Spleen (tissue), 11 donors: ENCODE measurements around the gene GRIA1. TPM values are rescaled to one million over a fixed set of nuclear protein-coding genes. Genes with fewer than 3 reads are reported as not detected.

Experiments used
- DNase-seq: peaks from one replicate; pipeline ENCODE4 v3.0.0-alpha.2; 2020
- H3K27ac ChIP-seq, 8 donors: fragments of 200-600 bp; sonication (generic) in 7 of 8; 1 replicate in 4 of 8; 2 replicates in 4 of 8; pipeline versions ENCODE4 v1.5.0 to v1.8.0; 2016 to 2021; ENCODE audit warnings: inconsistent platforms in 4 of 8, mild to moderate bottlenecking in 4 of 8, moderate library complexity in 1 of 8
- H3K27me3 ChIP-seq, 7 donors: fragments of 200-600 bp; sonication (generic) in 6 of 7; replicated peaks in 1 of 7; 1 replicate in 4 of 7; 2 replicates in 3 of 7; pipeline versions ENCODE4 v1.5.0 to v1.8.0; 2016 to 2021; ENCODE audit warnings: inconsistent platforms in 3 of 7, mild to moderate bottlenecking in 1 of 7
- H3K36me3 ChIP-seq, 6 donors: fragments of 200-600 bp; sonication (generic) in 5 of 6; 1 replicate in 4 of 6; 2 replicates in 2 of 6; pipeline versions ENCODE4 v1.5.0 to v1.8.0; 2016 to 2021; ENCODE audit warnings: inconsistent platforms in 2 of 6
- H3K4me1 ChIP-seq, 6 donors: fragments of 200-600 bp; sonication (generic) in 5 of 6; 1 replicate in 3 of 6; 2 replicates in 3 of 6; pipeline versions ENCODE4 v1.5.0 to v1.8.0; 2016 to 2021; ENCODE audit warnings: inconsistent platforms in 3 of 6
- H3K4me3 ChIP-seq, 8 donors: fragments of 200-600 bp; sonication (generic) in 7 of 8; 1 replicate in 4 of 8; 2 replicates in 4 of 8; pipeline versions ENCODE4 v1.5.0 to v1.8.0; 2016 to 2021; ENCODE audit warnings: inconsistent platforms in 4 of 8, mild to moderate bottlenecking in 4 of 8, moderate library complexity in 2 of 8
- H3K9me3 ChIP-seq, 8 donors: fragments of 200-600 bp; sonication (generic) in 7 of 8; 1 replicate in 4 of 8; 2 replicates in 4 of 8; pipeline versions ENCODE4 v1.5.0 to v1.8.0; 2016 to 2021; ENCODE audit warnings: inconsistent platforms in 4 of 8
- POLR2A ChIP-seq, 3 donors: fragments of 450-650 bp; IDR thresholded peaks; one replicate each; pipeline ENCODE4 v1.5.1; 2017; ENCODE audit warnings: antibody characterized with exemption in 3 of 3, mild to moderate bottlenecking in 1 of 3
- POLR2AphosphoS5 ChIP-seq, 3 donors: sonication (generic); formaldehyde crosslinking; IDR thresholded peaks; one replicate each; pipeline ENCODE4 v1.5.1; 2017; ENCODE audit warnings: antibody characterized with exemption in 3 of 3
- WGBS, 5 donors: extraction: QIAGEN DNeasy Blood & Tissue Kit in 3 of 5; methylation state at CpG; one replicate each; pipeline versions ENCODE4 v1.1.5 to v1.1.7; 2013 to 2018; 5-methylcytosine and 5-hydroxymethylcytosine counted together
- intact Hi-C: fragments of 100-400 bp; cut with DNase I; formaldehyde crosslinking; loops from one replicate; pipeline ENCODE4 v1.15.0; 2023; ENCODE audit warnings: low total_unique reads
- polyA plus RNA-seq, 3 donors: library from polyadenylated mRNA; stranded (reverse); fragments of 200-250 nt; gene quantifications; one replicate each; pipeline ENCODE4 v1.2.1, GENCODE V29; 2013
- total RNA-seq, 7 donors: library from RNA; depleted of rRNA in 3 of 7; stranded (reverse); fragments of >200 nt in 3 of 7; fragmentation: NEBNext Ultra II Directional in 4 of 7; extraction: Animal tissue kit (Norgen Biotek cat#: 25700) in 4 of 7; gene quantifications; one replicate each; pipeline versions ENCODE4 v1.1.0 to v1.2.1, GENCODE V29; 2016 to 2021
- TF ChIP-seq, protein P1 (sequence below), 11 experiments: fragments of 200-600 bp in 7 of 11; fragments of 450-650 bp in 4 of 11; sonication (generic) in 4 of 11; IDR thresholded peaks in 8 of 11; conservative IDR thresholded peaks in 3 of 11; 1 replicate in 7 of 11; 2 replicates in 4 of 11; pipeline versions ENCODE4 v1.4.0 to v1.8.0; 2016 to 2021; ENCODE audit warnings: antibody characterized with exemption in 11 of 11, inconsistent platforms in 4 of 11, mild to moderate bottlenecking in 1 of 11
- donor health status: healthy with polysubstance abuse.
- donor health status: DM: no; HTN: no; CAD: no; lungs with moderate emphysema.
- donor health status: DM: no; HTN: no; CAD: no.
- donor health status: Bipolar disorder and iron deficiency.
- donor health status: healthy.
- donor health status: DM: no; HTN: no; CAD: no.
- donor health status: DM: yes; HTN: yes; CAD: no.

GRIA1 gene
- total and polyA plus RNA-seq, 10 donors = 0.02 to 0.19 (median 0.09) TPM; not detected in 6

GRCh38 chr5:153623124-153623523, 132.7 kb downstream of the GRIA1 start:
- peaks cover 0 to 21% (median 0%) of the 10 kb centered on the region in 7 donors for H3K27me3 ChIP-seq
- no peak overlapping the region for H3K4me3 ChIP-seq
- intact Hi-C loops = no loop called here
- TF ChIP-seq, protein P1, sequence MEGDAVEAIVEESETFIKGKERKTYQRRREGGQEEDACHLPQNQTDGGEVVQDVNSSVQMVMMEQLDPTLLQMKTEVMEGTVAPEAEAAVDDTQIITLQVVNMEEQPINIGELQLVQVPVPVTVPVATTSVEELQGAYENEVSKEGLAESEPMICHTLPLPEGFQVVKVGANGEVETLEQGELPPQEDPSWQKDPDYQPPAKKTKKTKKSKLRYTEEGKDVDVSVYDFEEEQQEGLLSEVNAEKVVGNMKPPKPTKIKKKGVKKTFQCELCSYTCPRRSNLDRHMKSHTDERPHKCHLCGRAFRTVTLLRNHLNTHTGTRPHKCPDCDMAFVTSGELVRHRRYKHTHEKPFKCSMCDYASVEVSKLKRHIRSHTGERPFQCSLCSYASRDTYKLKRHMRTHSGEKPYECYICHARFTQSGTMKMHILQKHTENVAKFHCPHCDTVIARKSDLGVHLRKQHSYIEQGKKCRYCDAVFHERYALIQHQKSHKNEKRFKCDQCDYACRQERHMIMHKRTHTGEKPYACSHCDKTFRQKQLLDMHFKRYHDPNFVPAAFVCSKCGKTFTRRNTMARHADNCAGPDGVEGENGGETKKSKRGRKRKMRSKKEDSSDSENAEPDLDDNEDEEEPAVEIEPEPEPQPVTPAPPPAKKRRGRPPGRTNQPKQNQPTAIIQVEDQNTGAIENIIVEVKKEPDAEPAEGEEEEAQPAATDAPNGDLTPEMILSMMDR (IDR thresholded peaks at IDR 0.05 in 8 of 11, conservative IDR thresholded peaks at IDR 0.05 in 3 of 11) = no peak
- TF ChIP-seq POLR2A (IDR thresholded peaks at IDR 0.05) (no peak), POLR2AphosphoS5 (IDR thresholded peaks at IDR 0.05) (no peak)
- H3K4me1 ChIP-seq = peaks cover 0 to 25% (median 7%) of the 10 kb centered on the region in 6 donors
- no peak overlapping the region for H3K27ac ChIP-seq
- DNase-seq = no peak
- no peaks in the 10 kb centered on the region for H3K36me3 ChIP-seq
- H3K9me3 ChIP-seq = no peaks in the 10 kb centered on the region
- 59 to 95% (median 90%) methylated on average over 3 of the region's 3 CpGs for WGBS, 5 donors

DNA sequence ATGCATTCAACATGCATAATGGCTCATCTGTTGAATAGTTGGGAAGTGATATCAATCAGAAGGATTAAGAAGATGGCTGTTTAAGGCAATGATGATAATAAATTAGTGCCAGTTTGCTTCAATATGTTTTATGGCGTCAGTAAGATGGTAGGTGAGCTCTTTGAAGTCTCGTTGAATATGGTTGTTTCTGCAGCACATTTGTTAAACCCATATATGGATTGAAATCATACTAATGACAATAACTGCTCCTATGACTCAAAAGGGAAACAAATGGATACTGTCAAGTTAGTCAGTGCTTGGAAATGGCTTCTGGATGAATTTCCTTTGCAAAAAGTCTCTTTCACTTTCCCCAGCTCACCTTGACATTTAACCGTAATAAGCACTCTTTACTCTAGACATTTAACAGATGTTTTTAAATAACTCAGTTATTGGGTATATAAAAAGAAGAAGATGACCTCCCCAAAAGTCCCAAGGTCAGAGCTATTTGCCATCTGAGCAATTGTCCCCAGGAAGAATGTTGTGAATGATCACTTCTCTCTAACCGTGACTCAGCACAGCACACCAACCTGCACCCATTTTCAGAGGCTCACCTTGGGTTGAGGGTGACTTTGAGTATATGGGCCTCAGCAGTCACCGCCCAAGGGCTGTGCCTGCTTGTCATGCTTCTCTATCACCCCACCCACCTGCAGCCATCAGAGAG, 133.4 kb downstream of the GRIA1 start:
- intact Hi-C loops = no loop called here
- TF ChIP-seq POLR2AphosphoS5 (IDR thresholded peaks at IDR 0.05) (no peak), POLR2A (IDR thresholded peaks at IDR 0.05) (no peak)
- TF ChIP-seq, protein P1 (IDR thresholded peaks at IDR 0.05 in 8 of 11, conservative IDR thresholded peaks at IDR 0.05 in 3 of 11) = no peak
- WGBS, 5 donors = 76 to 89% (median 88%) methylated on average over 5 of the region's 5 CpGs
- peaks cover 0 to 21% (median 0%) of the 10 kb centered on the region in 7 donors for H3K27me3 ChIP-seq
- H3K27ac ChIP-seq = no peak overlapping the region
- H3K4me1 ChIP-seq = peaks cover 0 to 24% (median 11%) of the 10 kb centered on the region in 6 donors
- DNase-seq = no peak
- no peaks in the 10 kb centered on the region for H3K36me3 ChIP-seq
- no peaks in the 10 kb centered on the region for H3K9me3 ChIP-seq
- no peak overlapping the region for H3K4me3 ChIP-seq

DNA sequence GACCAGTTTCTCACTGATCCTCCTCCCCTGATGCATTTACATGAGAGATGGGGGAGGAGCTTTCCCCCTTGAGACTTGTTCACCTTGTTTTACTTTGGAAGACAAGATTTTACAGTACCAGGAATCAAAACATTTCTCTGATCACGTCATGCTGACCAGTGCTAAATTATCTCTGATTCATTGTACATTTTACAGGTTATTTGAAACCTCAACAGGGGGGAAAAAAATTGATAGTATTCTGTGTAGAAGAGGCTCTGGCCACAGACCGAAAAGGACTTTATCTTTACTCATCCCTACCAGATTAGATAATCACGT, 133.9 kb downstream of the GRIA1 start:
- 77 to 86% (median 80%) methylated on average over 3 of the region's 3 CpGs for WGBS, 5 donors

GRCh38 chr5:153625826-153626354, 135.4 kb downstream of the GRIA1 start:
- Histone ChIP-seq H3K9me3 (no peaks in the 10 kb centered on the region), H3K4me3 (no peak overlapping the region), H3K36me3 (no peaks in the 10 kb centered on the region), H3K27ac (no peak overlapping the region), H3K4me1 (peaks cover 0 to 15% (median 6%) of the 10 kb centered on the region in 6 donors), H3K27me3 (peaks cover 0 to 21% (median 0%) of the 10 kb centered on the region in 7 donors)
- WGBS, 5 donors = 50 to 66% (median 56%) methylated on average over 7 of the region's 7 CpGs
- intact Hi-C loops = no loop called here
- no peak for TF ChIP-seq POLR2AphosphoS5 (IDR thresholded peaks at IDR 0.05)
- no peak for TF ChIP-seq POLR2A (IDR thresholded peaks at IDR 0.05)
- TF ChIP-seq, protein P1 (IDR thresholded peaks at IDR 0.05 in 8 of 11, conservative IDR thresholded peaks at IDR 0.05 in 3 of 11) = no peak
- DNase-seq = no peak

More for the DNA sequence above, 133.9 kb downstream of the GRIA1 start:
- Histone ChIP-seq H3K27me3 (peaks cover 0 to 21% (median 0%) of the 10 kb centered on the region in 7 donors), H3K9me3 (no peaks in the 10 kb centered on the region), H3K4me3 (no peak overlapping the region), H3K27ac (no peak overlapping the region), H3K36me3 (no peaks in the 10 kb centered on the region), H3K4me1 (peaks cover 0 to 24% (median 10%) of the 10 kb centered on the region in 6 donors)
- no peak for DNase-seq
- intact Hi-C loops = no loop called here
- TF ChIP-seq POLR2A (IDR thresholded peaks at IDR 0.05) (no peak), POLR2AphosphoS5 (IDR thresholded peaks at IDR 0.05) (no peak)
- TF ChIP-seq, protein P1 (IDR thresholded peaks at IDR 0.05 in 8 of 11, conservative IDR thresholded peaks at IDR 0.05 in 3 of 11) = no peak
